Activated T-cell treated with anti-CD3 and anti-CD28 coated beads, Interleukin-2, amount 50 U/mL, for 24 hours (primary cell): Measurements from ENCODE around the gene PACC1.
"Not testable (repeated sequence)": the region's sequence is repeated elsewhere in the genome, so short reads cannot be mapped to it uniquely, and the experiment has no call there.

Experiments
- DNase-seq: peaks from one replicate; pipeline ENCODE4 v3.0.0-alpha.2; 2020
- H3K27ac Mint-ChIP-seq: 2 replicates; pipeline ENCODE4 v1.8.0; 2020; ENCODE audit warnings: mild to moderate bottlenecking, mixed read lengths
- H3K27me3 Mint-ChIP-seq: 2 replicates; pipeline ENCODE4 v1.8.0; 2020; ENCODE audit warnings: mixed read lengths
- H3K36me3 Mint-ChIP-seq: 2 replicates; pipeline ENCODE4 v1.8.0; 2020; ENCODE audit warnings: low read depth, mixed read lengths
- H3K4me1 Mint-ChIP-seq: 2 replicates; pipeline ENCODE4 v1.8.0; 2020; ENCODE audit warnings: low read depth, mixed read lengths
- H3K4me3 Mint-ChIP-seq: 2 replicates; pipeline ENCODE4 v1.8.0; 2020; ENCODE audit warnings: mild to moderate bottlenecking, moderate library complexity, mixed read lengths
- H3K9me3 Mint-ChIP-seq: 2 replicates; pipeline ENCODE4 v1.8.0; 2020; ENCODE audit warnings: mixed read lengths

The PACC1 gene

DNA sequence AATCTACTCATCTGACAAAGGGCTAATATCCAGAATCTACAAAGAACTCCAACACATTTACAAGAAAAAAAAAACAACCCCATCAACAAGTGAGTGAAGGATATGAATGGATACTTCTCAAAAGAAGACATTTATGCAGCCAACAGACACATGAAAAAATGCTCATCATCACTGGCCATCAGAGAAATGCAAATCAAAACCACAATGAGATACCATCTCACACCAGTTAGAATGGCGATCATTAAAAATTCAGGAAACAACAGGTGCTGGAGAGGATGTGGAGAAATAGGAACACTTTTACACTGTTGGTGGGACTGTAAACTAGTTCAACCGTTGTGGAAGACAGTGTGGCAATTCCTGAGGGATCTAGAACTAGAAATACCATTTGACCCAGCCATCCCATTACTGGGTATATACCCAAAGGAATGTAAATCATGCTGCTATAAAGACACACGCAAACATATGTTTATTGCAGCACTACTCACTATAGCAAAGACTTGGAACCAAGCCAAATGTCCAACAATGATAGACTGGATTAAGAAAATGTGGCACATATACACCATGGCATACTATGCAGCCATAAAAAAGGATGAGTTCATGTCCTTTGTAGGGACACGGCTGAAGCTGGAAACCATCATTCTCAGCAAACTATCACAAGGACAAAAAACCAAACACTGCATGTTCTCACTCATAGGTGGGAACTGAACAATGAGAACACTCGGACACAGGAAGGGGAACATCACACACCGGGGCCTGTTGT lies 18.8 kb downstream of the PACC1 start:
- DNase-seq, H3K4me1 Mint-ChIP-seq, H3K9me3 Mint-ChIP-seq, H3K27ac Mint-ChIP-seq, H3K27me3 Mint-ChIP-seq, H3K4me3 Mint-ChIP-seq: not testable (repeated sequence)
- peaks cover 80% of the 10 kb centered on the region for H3K36me3 Mint-ChIP-seq

DNA sequence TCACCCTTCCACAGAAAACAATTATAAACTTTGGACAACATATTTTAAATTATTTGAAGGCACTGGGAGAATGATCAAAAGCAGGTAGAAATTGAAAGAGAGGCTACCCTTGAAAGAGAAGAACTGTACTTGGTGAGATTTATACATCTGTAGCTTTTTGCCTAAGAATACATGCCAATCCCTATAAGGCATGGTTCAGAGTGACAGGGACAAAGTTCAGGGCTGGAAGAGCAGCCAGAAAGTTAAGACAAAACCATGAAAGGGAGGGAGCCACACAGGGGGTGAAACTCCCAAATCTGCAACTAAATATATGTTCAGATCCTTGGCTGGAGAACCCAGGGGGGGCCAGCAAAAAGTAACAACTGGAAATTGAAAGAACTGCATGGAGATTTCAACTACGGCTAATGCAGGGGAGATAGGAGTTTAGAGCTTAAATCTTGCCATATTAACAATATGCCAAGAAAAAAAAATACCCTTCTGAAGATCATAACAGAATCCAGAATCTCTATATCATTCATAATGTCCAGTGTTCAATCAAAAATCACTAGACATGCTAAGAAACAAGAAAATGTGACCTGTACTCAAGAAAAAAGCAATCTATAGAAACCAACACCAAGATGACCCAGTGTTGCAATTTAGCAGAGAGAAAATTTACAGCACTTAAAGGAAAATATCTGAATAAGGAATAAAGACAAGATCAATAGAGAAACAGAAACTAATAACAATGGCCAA lies 25.5 kb downstream of the PACC1 start:
- Mint-ChIP-seq H3K9me3 (peaks cover 6% of the 10 kb centered on the region), H3K36me3 (peaks cover 86% of the 10 kb centered on the region), H3K4me3 (no peak overlapping the region), H3K27ac (no peak overlapping the region), H3K27me3 (no peaks in the 10 kb centered on the region), H3K4me1 (peaks cover 9% of the 10 kb centered on the region)
- DNase-seq: no peak

DNA sequence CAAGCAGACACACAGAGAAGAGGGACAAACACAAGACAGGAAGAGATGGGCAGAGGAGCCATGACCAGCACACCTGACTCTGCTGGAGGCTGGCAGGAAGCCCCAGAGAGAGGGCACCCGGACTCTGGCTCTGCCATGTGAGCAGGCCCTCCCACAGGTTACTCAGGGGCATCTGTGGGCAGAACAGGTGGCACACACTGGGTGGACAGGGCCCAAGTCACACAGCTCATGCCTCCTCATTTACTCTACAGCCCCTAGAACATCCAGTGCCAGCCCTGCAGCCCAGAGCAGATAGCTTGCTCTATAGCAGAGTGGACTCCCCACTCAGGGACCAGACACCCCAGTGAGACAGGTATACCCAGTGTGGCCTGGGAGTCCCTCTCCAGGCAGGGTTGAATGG lies 28.7 kb downstream of the PACC1 start:
- Mint-ChIP-seq H3K27me3 (no peaks in the 10 kb centered on the region), H3K9me3 (peaks cover 6% of the 10 kb centered on the region), H3K27ac (peak overlapping the region; percentile 54), H3K4me1 (peaks cover 2% of the 10 kb centered on the region), H3K36me3 (peaks cover 89% of the 10 kb centered on the region), H3K4me3 (no peak overlapping the region)
- DNase-seq: no peak

DNA sequence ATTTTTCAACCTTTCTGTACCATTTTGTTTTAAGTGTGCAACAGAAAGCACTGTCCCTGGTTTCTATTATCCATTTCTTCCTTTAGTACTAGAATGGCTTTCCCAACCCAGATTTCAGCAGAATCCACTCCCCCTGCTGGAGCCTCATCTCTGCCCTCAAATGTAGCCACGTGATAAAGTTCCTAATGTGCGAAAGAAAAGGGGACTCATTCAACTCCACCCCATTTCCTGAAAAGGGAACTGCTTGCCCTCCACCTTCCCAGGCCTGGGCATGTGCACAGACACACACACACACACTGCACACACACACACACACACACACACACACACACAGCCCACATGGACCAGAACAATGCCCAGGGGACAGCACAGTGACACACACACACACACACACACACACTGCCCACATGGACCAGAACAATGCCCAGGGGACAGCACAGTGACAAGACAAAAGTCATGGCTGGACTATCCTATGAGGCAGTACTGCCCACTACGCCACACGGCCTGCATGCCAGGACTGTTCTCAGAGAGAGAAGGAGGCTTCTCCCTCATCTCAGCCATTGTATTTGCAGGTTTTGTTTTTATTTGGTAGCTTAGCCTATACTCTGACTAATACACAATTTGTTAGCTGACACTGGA lies 33.2 kb downstream of the PACC1 start:
- no peak overlapping the region for H3K27ac Mint-ChIP-seq
- H3K36me3 Mint-ChIP-seq: peaks cover 92% of the 10 kb centered on the region
- H3K4me1 Mint-ChIP-seq: no peaks in the 10 kb centered on the region
- H3K4me3 Mint-ChIP-seq: no peak overlapping the region
- DNase-seq: no peak
- no peaks in the 10 kb centered on the region for H3K27me3 Mint-ChIP-seq
- no peaks in the 10 kb centered on the region for H3K9me3 Mint-ChIP-seq

DNA sequence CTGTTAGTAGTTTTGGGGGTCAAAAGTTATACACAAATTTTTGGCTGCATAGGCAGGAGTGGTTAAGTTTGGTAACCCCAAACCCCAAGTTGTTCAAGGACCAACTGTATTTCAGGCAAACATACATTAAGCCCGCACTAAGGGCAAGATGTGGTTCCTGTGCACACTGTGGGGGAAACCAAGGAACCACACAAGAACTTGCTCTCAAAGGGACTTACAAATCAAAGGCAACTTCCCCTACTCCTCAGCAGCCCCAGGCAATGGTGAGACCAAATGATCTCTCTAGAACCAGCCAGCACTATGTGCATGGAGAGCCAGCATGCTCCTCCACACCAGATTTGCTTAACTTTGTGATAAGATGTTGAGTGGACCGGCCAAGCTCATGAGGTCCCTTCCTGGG lies 35.3 kb downstream of the PACC1 start:
- H3K36me3 Mint-ChIP-seq: peaks cover 88% of the 10 kb centered on the region

DNA sequence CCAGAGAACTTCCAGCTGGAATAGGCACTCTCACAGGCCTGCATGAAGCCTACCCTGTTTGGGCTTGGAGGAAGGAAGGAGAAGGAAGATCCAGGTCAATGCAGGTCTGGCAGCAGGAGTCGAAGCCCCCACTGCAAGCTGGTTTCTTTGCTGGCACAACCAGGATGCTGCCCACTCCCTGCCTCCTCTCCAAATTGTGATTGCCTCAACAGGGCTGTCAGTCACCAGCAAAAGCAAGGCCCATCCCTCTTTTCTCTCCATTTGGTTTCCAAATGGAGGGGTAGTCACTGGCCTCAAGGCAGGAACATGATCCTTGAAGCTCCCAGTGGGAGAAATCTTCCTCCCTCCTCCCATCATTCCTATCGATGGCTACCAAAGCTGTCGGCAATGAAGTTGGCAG lies 37.0 kb downstream of the PACC1 start:
- Mint-ChIP-seq H3K4me1 (no peaks in the 10 kb centered on the region), H3K4me3 (no peak overlapping the region), H3K27me3 (no peaks in the 10 kb centered on the region), H3K36me3 (peaks cover 92% of the 10 kb centered on the region), H3K9me3 (peaks cover 3% of the 10 kb centered on the region), H3K27ac (no peak overlapping the region)
- DNase-seq: no peak

More for the DNA sequence above, 35.3 kb downstream of the PACC1 start:
- Mint-ChIP-seq H3K4me3 (no peak overlapping the region), H3K4me1 (no peaks in the 10 kb centered on the region), H3K27me3 (no peaks in the 10 kb centered on the region), H3K27ac (peak overlapping the region; percentile 26), H3K9me3 (no peaks in the 10 kb centered on the region)
- no peak for DNase-seq

DNA sequence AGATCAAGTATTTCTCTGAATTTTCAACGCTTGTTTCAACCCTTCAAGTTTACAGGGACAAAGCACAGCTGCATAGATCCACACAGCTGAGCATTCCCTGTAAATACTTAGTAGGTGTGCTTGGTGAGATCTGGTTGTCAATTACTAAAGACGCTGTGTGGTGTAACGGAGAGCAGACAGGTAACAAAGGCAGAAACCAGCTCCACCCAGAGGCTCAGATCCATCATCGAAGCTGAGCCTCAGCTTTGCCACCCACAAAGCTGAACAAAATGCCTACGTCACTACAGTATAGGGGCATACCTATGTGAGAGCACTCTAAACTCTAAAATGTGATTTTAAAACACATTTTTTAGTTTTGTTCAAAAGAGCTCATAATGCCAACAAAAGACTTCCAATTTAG lies 38.7 kb downstream of the PACC1 start:
- H3K27me3 Mint-ChIP-seq: no peaks in the 10 kb centered on the region
- H3K27ac Mint-ChIP-seq: no peak overlapping the region
- H3K4me1 Mint-ChIP-seq: no peaks in the 10 kb centered on the region
- H3K4me3 Mint-ChIP-seq: no peak overlapping the region
- H3K9me3 Mint-ChIP-seq: peaks cover 3% of the 10 kb centered on the region
- H3K36me3 Mint-ChIP-seq: peaks cover 93% of the 10 kb centered on the region
- no peak for DNase-seq

DNA sequence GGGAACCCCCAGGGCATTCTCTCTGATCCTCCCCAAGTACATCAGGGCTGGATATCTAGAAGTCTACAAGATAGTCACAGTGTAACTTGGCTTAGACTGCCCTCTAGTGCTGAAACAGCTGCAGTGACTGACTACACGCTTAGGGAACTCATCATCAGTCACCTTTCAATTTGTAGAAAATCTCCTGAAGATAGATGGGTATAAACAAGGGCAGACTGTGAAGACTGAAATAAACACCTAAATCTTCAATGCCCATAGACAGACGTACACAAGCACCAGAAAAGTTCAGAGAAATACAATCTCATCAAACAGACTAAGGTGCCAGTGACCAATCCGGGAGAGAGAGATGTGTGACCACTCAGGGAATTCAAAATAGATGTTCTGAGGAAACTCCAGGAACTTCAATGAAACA lies 46.6 kb downstream of the PACC1 start:
- H3K36me3 Mint-ChIP-seq: peaks cover 83% of the 10 kb centered on the region
- peak overlapping the region; percentile 22 for H3K27ac Mint-ChIP-seq
- peak; percentile 48 for DNase-seq
- H3K4me3 Mint-ChIP-seq: no peak overlapping the region
- peaks cover 3% of the 10 kb centered on the region for H3K9me3 Mint-ChIP-seq
- no peaks in the 10 kb centered on the region for H3K4me1 Mint-ChIP-seq
- no peaks in the 10 kb centered on the region for H3K27me3 Mint-ChIP-seq

DNA sequence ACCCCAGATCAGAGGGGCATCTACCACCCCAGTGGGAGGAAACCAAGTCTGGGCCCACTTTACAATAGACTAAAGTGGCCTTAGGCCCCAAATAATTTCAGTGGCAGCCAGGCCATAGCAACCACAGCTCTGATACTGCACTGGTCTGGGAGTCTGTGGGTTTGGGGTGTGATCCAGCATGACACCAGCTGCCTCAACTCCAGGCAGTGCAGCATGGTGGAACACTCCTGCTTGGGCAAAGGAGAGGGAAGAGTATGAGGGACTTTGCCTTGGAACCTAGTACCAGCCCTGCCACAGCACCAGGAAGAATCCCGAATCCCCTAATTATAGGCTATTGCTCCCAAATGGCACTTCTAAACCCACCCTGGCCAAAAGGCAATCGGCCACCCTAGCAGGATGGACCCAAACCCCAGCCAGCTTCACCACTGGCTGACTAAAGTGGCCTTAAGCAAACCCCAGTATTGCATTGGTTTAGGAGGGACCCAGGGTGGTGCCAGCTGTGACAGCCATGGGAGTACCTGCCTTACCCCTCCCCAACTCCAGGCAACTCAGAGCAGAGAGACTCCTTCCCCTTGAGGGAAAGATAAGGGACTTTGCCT lies 47.1 kb downstream of the PACC1 start:
- DNase-seq: no peak
- H3K9me3 Mint-ChIP-seq: peaks cover 3% of the 10 kb centered on the region
- no peak overlapping the region for H3K4me3 Mint-ChIP-seq
- no peaks in the 10 kb centered on the region for H3K4me1 Mint-ChIP-seq
- no peaks in the 10 kb centered on the region for H3K27me3 Mint-ChIP-seq
- H3K27ac Mint-ChIP-seq: peak overlapping the region; percentile 22
- peaks cover 80% of the 10 kb centered on the region for H3K36me3 Mint-ChIP-seq

DNA sequence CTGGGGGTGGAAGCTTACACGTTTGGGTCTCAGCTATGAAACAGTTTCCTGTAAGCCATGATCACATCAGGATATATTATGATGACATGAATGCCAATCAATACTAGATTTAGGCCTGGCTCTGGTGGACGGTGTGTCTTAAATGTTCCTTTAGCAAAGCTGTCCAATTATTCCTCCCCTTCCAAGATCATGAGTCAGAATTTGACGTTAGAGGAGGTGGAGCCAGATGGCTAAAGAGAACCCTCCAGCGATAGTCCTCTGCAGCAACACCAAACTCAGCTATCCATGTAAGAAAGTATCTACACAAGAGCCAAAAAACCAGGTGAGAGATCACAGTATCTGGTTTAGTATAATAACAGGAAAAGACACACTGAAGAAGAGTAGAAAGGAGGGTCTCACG lies 47.8 kb downstream of the PACC1 start:
- H3K36me3 Mint-ChIP-seq: peaks cover 80% of the 10 kb centered on the region
- H3K4me1 Mint-ChIP-seq: no peaks in the 10 kb centered on the region
- peak overlapping the region; percentile 22 for H3K27ac Mint-ChIP-seq
- H3K27me3 Mint-ChIP-seq: no peaks in the 10 kb centered on the region
- no peak for DNase-seq
- H3K4me3 Mint-ChIP-seq: no peak overlapping the region
- peaks cover 3% of the 10 kb centered on the region for H3K9me3 Mint-ChIP-seq

DNA sequence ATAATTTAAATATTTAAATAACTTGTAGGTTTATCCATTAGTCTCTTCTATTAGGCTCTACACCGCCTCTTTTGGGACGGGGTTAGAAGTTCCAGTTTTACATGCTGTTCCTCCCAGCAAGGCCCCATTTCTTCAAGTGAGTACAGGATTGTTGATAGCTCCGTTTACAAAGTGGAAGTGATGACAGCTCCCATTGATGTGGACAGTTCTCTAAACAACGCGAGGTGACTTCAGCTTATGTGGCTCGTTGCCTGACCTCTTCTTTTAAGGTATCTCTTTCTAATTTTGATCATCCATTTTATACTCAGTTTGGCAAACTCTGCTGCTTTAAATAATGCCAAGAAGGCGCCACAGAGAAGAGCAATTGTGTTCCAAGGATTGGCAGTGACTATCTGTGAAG lies 49.7 kb downstream of the PACC1 start:
- H3K9me3 Mint-ChIP-seq: no peaks in the 10 kb centered on the region
- H3K4me3 Mint-ChIP-seq: no peak overlapping the region
- no peak for DNase-seq
- peaks cover 5% of the 10 kb centered on the region for H3K4me1 Mint-ChIP-seq
- H3K36me3 Mint-ChIP-seq: peaks cover 80% of the 10 kb centered on the region
- H3K27me3 Mint-ChIP-seq: no peaks in the 10 kb centered on the region
- H3K27ac Mint-ChIP-seq: peak overlapping the region; percentile 8

DNA sequence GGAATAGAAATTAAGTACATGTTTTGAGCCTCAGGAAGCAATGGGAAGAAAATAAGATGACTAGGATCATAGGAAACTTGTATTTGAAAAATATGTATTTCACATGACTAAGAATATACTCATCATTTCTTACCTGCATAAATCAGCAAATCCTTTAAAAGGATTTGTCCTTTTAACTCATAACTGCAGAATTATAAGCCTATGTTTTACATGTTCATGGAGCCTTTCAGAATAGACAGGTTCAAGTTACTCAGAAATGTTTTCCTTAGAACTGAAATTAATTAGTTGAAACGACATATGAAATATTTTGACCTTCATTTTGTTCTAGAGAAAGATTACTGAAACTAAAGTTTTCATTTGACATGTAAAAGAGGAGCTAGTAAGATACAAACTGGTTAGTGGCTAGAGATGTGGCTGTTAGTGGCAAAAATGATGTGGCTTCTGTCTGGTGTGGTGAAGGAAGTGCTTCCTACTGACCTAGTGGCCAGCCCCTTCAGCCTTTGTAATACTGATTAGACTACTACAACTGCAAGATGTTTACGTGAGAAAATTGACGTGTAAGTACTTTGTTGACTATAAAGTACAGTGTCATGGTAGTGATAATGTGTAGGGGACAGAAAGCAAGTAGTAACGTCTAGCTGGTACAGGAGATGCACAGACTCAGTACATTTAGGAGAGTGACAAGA lies 54.7 kb downstream of the PACC1 start:
- Mint-ChIP-seq H3K36me3 (peaks cover 76% of the 10 kb centered on the region), H3K27ac (peak overlapping the region; percentile 91), H3K9me3 (no peaks in the 10 kb centered on the region), H3K27me3 (no peaks in the 10 kb centered on the region), H3K4me3 (no peak overlapping the region), H3K4me1 (peaks cover 13% of the 10 kb centered on the region)
- no peak for DNase-seq

DNA sequence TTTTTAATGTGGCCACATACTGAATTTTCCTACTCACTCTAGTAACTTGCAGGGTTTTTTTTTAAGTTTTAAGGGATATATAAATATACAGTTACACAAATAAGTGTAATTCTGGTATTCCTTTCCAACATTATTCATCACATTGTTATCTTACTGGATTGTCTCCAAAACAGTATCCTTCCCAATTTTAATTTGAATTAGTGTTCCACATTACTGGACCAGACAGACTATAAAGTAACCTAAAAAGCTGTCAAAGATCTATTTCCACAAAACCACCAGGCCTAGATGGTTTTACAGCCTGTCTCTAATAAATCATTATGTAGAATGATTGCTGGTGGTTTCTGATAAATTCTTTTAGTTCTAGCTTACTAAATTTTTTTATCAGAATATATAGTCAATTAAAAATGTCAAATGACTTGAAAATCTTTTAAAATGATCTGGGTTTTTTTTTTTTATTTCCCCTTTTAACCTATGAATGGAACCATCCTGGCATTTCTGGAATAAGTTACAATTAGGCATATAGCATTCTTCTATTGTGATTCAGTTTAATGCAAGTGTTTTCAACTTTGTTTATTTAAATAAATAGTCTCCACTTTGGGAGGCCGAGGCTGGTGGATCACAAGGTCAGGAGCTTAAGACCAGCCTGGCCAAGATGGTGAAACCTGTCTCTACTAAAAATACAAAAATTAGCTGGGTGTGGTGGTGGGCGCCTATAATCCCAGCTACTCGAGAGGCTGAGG lies 59.3 kb downstream of the PACC1 start:
- H3K36me3 Mint-ChIP-seq: peaks cover 72% of the 10 kb centered on the region
- H3K4me3 Mint-ChIP-seq: no peak overlapping the region
- peaks cover 17% of the 10 kb centered on the region for H3K4me1 Mint-ChIP-seq
- no peaks in the 10 kb centered on the region for H3K27me3 Mint-ChIP-seq
- DNase-seq: no peak
- no peaks in the 10 kb centered on the region for H3K9me3 Mint-ChIP-seq
- H3K27ac Mint-ChIP-seq: peak overlapping the region; percentile 22

DNA sequence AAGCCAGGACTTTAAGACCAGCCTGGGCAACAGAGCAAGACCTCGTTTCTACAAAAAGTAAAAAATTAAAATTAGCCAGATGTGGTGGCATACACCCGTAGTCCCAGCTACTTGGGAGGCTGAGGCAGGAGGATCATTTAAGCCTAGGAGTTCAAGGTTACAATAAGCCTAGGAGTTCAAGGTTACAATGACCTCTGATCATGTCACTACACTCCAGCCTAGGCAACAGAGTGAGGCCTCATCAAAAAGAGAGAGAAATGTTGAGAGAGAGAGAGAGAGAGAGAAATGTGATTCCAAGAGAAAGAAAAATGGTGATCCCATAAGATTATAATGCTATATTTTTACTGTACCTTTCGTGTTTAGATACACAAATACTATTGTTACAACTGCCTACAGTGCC lies 60.2 kb downstream of the PACC1 start:
- DNase-seq: no peak
- Mint-ChIP-seq H3K4me3 (no peak overlapping the region), H3K4me1 (peaks cover 7% of the 10 kb centered on the region), H3K27me3 (no peaks in the 10 kb centered on the region), H3K36me3 (peaks cover 71% of the 10 kb centered on the region), H3K27ac (peak overlapping the region; percentile 78), H3K9me3 (no peaks in the 10 kb centered on the region)
